Measurements from ENCODE around the gene LPP.

The LPP gene

DNA sequence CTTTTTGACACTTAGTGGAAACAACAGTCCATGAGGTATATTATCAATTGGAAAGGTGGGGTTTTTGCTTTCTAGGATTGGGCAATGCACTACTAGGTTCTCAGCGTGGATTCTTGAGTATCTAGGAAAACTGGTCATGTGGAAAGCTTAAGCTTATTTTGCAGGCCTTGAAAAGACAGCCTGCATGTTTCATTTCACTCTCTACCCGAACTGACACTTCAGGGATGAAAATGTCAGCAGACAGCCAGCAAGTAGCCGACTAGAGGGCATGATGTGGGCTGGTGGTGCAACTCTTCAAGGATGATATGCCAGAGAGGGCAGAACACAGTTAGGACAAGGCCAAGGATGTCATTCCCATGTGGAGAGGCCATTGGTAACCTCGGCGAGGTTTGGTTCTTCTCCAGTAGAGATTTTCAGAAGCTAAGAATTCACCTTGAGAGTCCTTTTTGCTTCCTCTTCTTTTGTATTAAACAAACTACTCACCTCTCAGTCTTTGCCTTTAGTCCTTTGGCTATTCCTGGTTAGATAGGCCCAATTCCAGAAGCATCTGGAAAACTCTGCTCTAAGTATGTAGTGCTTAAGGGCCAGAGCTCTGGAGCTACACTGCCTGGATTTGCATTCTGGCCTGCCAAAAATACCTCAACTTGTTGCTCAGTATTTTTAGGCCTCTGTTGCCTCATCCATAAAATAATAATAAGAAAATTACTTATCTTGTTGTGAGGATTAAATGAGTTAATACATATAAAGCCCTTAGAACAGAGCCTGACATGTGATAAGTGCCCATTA lies 17.9 kb downstream of the LPP start:
- DNase-seq: no peak

DNA sequence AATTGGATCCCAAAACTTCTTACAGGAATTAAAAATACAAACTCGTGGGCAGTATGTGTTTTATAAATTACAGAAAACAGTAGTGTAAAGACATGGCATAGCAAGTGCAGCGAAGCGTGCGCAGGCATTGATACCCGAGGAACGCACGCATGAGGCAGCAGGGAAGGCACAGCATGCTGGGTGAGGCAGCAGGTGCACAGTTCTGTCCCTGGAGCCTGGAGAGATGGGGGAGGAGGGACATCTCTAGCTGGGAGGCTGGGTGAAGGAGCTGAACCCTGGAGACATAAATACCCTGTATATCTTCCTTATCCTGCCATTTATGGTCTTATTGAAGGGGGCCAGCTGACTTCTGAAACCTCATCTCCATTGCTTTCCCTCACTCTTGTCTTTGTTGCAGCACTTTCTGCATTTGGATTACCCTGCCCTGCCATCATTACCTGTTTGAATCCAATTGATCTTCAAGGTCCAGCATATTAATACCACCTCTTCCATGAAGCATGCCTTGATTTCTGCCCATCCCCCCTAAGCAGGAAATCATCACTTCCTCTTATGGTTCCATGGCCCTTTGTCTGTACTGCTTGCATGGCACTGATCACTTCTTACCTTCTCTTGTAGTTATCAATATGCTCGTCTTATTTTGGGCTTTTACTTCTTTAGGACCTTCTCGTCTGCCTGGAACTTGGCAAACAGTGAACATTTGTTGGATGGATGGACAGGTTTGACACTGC lies 20.5 kb downstream of the LPP start:
- DNase-seq: no peak

DNA sequence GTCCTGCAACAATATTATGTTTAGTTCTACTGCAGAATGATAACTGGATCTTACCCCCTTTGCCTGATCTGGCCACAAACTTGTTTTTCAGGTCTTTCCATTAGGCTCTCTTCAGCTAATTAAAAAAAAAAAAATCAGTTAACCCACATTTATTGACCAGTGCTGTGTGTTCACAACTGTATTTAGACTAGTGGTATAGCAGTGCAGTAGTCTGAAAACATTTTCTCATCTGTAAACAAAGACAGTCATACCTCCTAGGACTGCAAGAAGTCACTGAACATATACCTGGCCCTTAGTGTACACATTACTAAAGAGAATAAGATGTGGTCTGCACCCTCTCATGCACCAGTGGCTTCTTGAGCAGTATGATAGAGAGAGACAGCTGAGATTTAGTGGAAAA lies 22.5 kb downstream of the LPP start:
- DNase-seq: no peak

DNA sequence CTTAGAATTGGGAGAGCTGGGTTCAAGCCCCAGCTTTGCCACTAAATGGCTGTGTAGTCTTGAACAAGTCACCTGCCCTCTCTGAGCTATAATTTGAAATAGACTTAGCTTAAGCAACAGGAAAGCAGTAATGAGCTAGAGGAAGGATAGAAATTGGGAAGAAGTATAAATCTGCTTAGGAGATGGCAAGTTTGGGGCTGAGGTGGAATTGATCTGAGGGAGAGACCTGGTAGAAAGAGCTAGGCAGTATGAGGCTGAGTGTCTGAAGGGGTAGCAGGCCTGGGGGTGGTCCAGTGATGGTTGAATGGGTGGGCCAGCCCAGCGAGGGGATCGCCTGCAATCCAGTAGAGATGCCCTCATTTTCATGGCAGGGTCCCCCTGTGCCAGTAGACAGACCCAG lies 22.9 kb downstream of the LPP start:
- no peak for DNase-seq

DNA sequence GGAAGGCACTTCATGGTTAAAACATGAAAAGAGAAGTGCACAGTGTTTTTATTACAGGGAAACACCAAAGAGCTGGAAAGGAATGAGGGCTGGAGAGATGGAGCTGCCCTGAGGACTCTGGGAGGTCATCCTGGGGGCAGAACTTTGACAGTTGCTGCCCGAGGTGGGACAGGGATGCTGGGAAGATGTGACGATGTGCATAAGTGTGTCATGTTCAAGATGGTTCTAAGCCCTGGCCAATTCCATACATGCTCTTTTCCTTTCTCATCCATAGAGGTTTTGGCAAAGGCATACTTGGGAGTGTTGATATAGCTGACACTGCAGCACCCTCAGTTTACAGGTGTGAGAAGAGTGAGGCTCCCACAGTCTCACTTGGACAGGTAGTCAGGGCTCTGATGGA lies 23.8 kb downstream of the LPP start:
- DNase-seq: no peak

DNA sequence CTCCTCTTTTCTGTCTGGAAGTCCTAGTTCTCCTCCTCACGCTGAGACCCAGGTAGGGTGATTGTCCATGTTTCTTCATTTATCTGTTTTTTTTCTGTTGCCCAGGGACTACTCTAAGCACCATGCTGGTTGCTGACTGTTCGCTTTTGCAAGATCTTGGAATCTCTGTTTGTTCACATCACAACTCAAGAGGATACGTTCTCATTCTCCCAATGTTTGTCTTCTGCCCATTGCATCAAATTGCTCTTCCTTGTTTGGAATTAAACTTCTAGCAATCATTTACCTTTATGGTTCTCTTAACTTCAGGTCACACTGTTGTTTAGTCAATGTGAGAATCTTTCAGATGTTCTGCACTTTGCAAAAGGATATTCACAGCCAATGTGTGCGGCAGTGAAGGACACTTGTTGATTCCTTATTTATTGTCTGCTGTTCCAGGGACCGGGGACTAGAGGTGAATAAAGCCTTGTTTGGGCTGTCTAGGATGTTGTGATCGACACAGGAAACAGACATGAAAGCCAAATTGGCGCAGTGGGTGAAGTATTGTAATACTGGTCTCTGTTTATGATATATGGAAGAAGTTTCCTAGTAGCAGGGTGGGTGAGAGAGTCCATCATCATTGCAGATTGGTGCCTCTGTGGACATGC lies 24.5 kb downstream of the LPP start:
- no peak for DNase-seq

DNA sequence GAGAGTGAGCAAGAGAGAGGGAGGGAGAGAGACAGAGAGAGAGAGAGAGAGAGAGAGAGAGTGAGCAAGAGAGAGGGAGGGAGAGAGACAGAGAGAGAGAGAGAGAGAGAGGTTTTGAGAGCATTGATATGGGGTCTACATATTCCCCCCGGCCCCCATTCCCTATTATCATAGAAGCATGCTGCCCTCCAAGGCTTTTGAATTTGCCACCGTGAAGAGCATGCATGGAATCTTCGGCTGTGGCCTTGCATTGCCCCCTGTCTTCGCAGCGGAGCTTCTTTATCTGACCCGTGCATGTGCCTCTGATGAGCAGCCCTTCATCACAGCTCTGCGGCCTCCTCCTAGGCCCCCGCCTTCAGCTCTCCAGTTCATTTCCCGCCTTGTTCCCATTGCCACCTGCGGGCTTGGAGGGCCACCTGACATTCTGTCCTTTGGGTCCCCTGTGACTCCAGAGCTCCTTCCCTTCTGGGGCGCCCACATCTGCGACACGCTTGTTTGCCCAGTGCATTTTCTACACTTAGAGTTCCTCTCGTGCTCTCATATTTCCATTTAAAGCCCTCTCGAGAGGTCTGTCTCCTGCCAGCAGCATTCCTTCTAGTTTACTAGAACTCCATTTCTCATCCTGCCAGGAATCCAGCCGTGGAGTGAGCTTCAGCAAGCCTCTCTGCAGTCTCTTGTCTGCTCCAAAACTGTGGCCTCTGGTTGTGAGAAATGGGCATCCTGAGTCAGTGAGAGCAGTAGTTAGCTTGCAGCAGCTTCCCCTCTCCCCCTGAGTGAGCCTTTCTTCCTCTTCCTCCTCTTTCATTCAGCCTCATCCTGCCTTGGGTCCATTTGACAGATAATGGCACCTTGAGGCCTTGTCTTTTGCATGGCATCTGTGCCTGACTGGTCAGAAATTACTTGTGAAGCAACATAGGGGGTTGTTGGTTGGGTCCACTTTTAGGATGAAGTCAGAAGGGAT lies 25.3 kb downstream of the LPP start:
- no peak for DNase-seq

DNA sequence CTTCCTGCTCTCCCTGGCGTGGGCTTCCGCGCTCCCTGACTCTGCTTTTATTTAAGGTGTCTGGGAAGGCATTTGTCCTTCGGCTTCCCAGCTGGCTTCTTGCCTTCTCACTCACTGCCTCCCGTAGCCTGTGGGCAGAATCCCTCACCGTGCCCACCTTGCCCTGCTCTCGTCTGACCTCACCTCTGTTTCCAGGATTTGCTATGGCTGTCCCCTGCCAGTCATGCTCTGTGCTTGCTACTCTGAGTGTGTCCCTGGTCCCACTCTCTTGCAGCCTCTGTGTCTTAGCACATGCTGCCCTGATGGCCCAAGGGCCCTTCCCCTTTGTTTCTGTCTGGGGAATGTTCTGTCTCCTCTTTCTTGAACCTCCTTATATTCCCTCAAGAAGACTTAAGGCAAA lies 26.2 kb downstream of the LPP start:
- DNase-seq: no peak

DNA sequence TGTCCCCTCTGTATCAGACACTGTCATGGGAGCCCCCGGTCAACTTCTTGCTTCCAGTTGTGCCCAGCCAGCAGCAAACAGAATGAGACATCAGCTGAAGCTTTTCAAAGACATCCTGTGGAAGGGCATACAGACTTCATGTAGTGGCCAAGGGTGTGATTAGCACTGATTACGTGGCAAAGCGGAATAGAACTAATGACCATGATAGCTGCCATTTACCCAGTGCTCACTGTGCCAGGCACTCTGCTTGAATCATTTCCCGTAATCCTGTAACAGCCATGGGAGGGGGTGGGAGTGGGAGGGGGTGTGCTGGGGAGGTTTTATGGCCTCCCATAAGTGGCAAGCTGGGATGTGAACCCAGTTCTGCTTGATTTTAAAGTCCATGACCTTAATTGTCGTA lies 29.5 kb downstream of the LPP start:
- DNase-seq: no peak

DNA sequence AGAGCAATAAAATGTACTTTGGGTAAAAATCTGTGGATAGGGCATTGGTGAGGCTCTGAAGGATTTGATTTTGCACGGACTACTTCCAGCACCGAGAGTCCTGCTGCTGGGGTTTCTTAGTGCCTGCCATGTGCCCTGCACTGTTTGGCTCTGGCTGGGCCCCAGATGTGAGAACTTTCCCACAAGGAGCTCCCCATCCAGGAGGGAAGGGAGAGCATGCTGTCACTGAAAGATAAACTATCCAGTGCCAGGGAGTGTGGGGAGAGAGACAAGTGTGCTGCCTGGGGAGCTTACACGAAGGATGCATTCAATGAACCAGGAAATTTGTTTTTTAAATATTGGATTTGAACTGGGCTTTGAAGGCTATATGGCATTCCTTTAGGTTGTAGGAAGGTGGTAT lies 30.2 kb downstream of the LPP start:
- DNase-seq: no peak

DNA sequence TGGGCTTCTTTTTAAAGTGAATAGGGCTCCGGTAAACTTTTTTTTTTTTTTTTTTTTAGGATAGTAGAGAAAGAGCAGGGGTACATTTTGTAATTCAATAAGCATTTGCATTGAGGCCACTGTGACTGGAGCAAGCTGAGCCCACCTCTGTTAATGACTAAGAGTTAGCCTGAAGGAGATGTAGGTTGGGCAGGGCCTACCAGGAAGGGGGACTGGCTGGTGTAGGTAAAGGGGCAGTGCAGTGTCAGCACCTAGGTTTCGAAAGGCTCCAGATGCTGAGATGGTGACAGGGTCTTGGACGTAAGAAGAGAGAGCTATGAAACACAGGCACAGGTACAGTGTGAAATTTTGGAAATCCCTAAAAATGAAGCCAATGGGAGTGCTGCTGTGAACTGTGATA lies 30.7 kb downstream of the LPP start:
- no peak for DNase-seq

DNA sequence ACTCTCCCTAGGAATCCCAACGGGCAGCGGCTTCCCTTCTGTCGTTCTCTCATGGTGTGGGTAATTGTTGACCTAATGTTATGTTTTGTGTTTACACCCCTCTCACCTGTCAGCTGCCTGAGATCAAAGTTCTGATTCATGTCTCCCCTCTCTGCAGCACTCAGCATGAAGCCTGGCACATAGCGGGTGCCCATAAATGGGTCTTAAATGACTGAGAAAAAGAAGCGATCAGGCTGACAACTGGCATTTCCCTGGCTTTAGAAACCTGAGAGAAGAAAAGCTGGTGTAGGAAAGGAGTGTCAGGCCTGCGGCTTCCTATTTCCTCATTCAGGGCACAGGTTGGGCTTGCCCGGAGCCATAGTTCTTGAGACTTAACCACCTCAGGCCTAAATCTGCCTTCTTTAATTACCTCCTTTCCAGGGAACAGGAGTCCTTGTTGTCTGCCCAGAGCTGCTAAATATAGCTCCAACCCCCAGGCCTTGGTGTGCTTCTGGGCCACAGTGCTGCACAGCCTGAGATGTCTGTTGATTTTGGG lies 31.8 kb downstream of the LPP start:
- DNase-seq: no peak

DNA sequence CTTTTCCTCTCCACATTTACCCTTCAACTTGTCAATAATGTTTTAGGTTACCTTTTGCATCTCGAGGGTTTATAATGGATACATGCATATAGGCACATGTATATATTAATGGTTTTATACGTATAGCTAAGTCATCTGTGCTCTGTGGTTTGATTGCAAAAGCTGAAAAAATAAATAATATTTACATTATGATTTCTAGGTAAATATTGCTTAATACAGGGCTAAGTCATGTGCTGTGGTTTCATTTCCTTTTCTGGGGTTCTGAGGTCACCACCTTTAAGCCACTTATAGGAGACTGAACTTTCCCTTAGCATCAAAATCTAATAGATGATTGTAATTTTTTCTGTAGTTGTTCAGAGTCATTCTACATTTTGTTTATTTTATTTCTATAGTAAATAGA lies 33.1 kb downstream of the LPP start:
- no peak for DNase-seq

DNA sequence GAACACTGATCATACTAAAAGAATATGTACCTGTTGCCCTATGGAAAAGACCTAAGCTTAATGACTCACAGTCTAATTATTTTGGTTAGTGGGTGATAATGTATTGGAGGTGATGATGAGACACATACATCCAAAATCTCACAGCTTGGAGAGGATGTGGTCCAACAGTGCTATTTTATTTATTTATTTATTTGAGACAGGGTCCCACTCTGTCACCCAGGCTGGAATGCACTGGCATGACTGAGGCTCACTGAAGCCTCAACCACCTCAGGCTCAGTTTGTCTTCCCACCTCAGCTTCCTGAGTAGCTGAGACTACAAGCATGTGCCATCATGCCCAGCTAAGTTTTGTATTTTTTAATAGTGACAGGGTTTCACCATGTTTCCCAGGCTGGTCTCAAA lies 35.0 kb downstream of the LPP start:
- DNase-seq: no peak

DNA sequence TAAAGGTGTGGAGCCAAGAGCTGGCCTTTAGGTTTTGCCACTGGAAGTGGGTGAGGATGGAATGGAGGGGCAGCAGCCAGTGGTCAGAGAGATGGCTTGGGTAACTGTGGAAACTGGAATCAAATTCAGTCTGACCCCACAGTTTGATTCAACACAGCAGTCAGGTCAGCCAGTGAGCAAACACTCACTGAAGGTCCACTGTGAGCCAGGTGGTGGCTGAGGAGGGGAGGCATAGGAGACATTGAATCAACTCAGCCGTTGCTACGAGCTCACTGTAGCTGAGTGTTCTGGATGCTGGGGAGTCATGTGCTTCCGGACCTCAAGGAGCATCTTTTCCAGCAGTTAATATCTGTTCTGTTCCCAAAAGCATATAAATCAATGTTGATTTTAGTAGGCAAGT lies 37.5 kb downstream of the LPP start:
- DNase-seq: no peak

DNA sequence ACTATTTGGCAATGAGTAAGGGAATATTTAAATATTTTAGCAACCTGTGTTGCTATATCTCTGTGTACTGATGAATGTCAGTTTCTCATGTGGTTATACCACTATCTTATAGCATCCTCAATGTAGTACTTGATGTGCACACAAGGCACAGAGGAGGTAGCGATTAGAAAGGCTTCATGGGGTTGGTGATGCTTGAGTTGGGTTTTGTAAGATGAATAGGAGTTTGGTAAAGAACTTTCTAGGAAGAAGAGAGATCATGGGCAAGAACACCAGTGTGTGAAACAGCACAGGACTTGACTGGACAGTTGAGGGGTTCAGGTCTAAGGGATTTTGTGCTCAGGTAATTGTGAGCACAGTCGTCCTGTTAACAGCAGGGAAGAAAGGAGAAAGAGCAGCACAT lies 38.1 kb downstream of the LPP start:
- DNase-seq: no peak

DNA sequence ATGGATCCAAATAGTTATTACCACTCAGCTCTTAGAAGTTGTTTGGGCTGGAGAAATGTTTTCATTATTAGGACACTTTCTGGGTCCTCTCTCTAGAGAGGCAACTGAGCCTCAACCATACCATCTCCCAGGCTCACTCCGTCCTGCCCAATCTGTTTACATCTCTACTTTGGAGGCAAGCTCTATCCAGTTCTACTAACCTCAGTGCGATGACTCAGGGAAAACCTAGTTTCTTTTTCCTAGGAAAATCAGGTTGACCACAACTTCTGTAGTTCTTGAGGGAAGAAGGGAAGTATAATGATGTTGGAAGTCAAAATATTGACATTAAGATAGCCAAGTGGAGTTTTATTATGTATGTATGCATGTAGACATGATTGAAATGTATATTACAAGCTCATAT lies 40.4 kb downstream of the LPP start:
- no peak for DNase-seq

DNA sequence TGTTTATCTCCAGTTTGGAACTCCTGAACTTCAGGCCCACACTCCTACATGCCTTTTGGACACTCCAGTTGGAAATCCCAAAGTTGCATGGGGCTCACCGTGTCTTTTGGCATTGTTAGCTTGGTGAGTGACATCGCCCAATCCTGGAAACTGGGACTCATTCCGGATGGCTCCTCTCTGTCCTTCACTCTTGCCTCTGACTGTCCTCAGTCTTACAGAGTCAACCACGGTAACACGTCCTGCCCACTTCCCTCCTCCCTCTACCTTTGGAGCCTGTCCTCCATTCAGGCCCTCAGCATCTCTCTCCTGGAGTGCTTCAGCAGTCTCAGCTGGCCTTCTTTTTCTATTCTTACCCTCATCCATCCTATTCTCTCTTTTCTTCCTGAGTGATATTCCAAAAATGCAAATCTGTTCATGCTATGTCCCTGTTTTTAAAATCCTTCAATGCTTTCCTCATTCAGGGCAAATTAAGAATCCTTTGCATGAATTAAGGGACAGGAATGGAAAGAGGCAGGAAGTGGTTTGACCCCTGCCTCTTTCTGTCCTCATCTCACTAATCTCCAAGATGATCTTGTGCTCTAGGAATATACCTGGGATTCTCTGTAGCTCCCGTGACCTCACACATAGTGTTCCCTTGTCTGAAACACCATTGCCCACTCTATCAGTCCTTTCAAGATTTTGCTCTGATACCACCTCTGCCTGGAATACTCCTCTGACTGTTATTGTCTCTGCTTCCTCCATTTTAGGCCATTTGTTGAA lies 42.5 kb downstream of the LPP start:
- DNase-seq: no peak

DNA sequence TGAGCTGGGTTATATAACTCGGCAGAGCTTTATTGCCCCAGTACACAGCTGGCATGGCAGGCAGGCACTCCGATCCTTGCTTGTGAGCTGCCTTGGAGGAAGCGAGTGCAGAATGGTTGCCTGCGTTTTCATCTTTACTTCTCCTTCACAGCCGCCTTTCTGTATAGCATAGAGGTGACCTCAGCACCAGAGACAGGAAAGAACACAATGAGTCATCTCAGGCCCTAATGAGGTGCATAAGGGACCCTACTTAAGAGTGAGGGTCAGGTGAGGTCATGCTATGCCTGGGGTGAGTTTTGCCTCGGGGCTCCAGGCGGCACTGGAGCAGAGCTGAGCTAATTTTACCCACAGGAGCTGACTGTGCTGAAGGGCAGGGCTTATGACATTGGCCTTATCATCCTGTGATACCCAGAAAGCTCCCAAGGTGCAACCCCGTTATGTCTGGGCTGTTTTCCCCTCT lies 43.5 kb downstream of the LPP start:
- DNase-seq: no peak

DNA sequence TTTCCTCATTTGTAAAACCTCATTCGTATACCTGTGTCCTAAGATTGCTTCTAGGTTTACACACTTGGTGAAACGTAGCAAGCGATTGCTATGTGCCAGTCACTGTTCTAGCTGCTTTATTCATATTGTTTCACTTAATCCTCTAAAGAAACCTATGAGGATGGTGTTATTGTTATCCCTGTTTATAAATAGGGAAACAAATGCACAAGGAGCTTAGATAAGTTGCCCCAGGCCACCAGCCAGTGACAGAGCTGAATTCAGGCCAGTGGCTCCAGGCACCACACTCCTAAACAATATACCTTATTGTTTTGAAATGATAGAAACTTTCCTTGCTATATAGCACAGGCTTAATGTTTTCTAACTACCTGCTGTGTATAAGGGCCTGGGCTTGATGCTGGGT lies 44.0 kb downstream of the LPP start:
- DNase-seq: no peak

DNA sequence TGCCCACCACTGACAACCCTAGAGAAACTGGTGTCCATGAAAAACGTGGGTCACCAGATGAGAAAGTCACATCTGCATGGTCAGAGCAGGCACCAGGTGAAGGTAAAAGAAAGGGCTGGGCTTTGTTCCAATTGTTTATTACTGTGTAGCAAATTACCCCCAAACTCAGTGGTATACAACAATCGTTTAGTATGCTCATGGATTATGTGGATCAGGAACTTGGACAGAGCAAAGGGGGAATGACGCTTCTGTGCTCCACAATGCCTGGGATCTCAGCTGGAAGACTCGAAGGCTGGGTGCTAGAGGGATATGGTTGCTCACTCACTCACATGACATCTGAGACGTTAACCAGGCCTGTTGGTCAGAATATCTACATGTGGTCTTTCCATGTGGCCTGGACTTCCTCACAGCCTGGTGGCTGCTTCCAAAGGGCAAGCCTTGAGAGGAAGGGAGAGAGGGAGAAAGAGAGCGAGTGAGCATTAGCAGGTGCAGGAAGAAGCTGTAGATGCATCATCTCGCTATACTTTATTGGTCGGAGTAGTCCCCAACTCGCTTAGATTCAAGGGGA lies 44.9 kb downstream of the LPP start:
- DNase-seq: no peak
